Upper lobe of left lung (tissue), 4 donors: ENCODE data around the gene MINDY2.
A peak's percentile ranks its signal among the peaks of the same experiment; 100 is the strongest.

Experiments used
- EP300 ChIP-seq, 4 donors: sonication (generic); formaldehyde crosslinking; IDR thresholded peaks; one replicate each; pipeline ENCODE4 v1.5.1; 2017; ENCODE audit warnings: antibody characterized with exemption in 4 of 4, control low read depth in 2 of 4
- POLR2A ChIP-seq, 4 donors: fragments of 450-650 bp; IDR thresholded peaks; one replicate each; pipeline ENCODE4 v1.5.1; 2016 to 2017; ENCODE audit warnings: antibody characterized with exemption in 4 of 4, mild to moderate bottlenecking in 2 of 4
- TF ChIP-seq, protein P1 (sequence below), 6 experiments: fragments of 450-650 bp in 4 of 6; fragments of 200-600 bp in 2 of 6; sonication (generic) in 2 of 6; IDR thresholded peaks; one replicate each; pipeline ENCODE4 v1.5.1; 2016 to 2019; ENCODE audit warnings: antibody characterized with exemption in 6 of 6

DNA sequence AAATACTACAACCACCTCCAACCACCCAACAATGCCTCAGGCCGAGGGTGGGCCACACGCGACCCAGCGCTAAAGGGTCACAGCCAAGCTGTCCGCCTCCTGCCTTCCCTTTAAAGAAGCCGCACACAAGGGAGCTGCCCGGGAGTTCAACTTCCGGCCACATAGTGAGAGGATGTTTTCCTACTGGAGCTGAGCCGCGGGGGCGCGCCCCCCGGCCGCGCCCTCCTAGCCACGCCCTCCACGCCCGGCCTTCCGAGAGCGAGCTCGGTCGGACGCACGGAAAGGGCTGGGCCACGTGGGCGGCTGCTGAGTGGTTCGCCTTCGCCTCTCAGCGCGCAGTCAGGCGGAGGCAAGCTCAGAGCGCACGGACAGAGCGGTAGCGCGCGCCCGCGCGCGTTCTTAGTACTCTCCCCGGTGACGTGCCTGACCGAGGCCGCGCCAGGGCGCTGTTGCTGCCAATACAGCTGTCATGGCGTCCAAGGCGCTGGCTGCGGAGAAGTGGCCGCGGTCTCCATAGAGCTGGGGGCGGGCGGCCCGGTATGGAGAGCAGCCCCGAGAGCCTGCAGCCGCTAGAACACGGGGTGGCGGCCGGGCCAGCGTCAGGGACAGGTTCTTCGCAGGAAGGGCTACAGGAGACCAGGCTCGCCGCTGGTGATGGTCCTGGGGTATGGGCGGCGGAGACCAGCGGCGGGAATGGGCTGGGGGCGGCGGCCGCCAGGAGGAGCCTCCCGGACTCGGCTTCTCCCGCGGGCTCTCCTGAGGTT lies at the start of gene MINDY2:
- TF ChIP-seq, protein P1, sequence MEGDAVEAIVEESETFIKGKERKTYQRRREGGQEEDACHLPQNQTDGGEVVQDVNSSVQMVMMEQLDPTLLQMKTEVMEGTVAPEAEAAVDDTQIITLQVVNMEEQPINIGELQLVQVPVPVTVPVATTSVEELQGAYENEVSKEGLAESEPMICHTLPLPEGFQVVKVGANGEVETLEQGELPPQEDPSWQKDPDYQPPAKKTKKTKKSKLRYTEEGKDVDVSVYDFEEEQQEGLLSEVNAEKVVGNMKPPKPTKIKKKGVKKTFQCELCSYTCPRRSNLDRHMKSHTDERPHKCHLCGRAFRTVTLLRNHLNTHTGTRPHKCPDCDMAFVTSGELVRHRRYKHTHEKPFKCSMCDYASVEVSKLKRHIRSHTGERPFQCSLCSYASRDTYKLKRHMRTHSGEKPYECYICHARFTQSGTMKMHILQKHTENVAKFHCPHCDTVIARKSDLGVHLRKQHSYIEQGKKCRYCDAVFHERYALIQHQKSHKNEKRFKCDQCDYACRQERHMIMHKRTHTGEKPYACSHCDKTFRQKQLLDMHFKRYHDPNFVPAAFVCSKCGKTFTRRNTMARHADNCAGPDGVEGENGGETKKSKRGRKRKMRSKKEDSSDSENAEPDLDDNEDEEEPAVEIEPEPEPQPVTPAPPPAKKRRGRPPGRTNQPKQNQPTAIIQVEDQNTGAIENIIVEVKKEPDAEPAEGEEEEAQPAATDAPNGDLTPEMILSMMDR (IDR thresholded peaks at IDR 0.05) = peak in 5 of 6 experiments; percentile 17 to 71 (median 54)
- peak in 3 of 4 donors; percentile 54 to 96 (median 93) for TF ChIP-seq POLR2A (IDR thresholded peaks at IDR 0.05)
- peak in 1 of 4 donors; percentile 38 for TF ChIP-seq EP300 (IDR thresholded peaks at IDR 0.05)
